ENCODE results near the gene PTPN6.

- TF ChIP-seq CTCF (IDR thresholded peaks at IDR 0.05; ENCODE audit: low read length) (no peak), EZH2 (optimal IDR thresholded peaks at IDR 0.05; ENCODE audit: low read depth, low read length) (no peak)
These were observed 29.6 kb upstream of the PTPN6 start for GRCh38 chr12:6921539-6921938.
